Skeletal muscle tissue (tissue), 4 donors: ENCODE measurements around the gene CGB1. TPM values are rescaled to one million over a fixed set of nuclear protein-coding genes. Genes with fewer than 3 reads are reported as not detected.
"Not testable (repeated sequence)": the region's sequence is repeated elsewhere in the genome, so short reads cannot be mapped to it uniquely, and the experiment has no call there.

Experiments
- H3K27ac ChIP-seq: one replicate; pipeline ENCODE4 v1.7.0; 2013; ENCODE audit warnings: mild to moderate bottlenecking, low read depth, low read length, inconsistent platforms
- H3K27me3 ChIP-seq, 3 donors: one replicate each; pipeline ENCODE4 v1.7.0; 2013; ENCODE audit warnings: low read length in 3 of 3; ENCODE audit not compliant: control insufficient read depth in 3 of 3, insufficient read depth in 3 of 3
- H3K36me3 ChIP-seq, 3 donors: one replicate each; pipeline ENCODE4 v1.7.0; 2013; ENCODE audit warnings: low read length in 3 of 3; ENCODE audit not compliant: control insufficient read depth in 3 of 3, insufficient read depth in 3 of 3
- H3K4me1 ChIP-seq, 3 donors: one replicate each; pipeline ENCODE4 v1.7.0; 2013; ENCODE audit warnings: low read length in 3 of 3, mild to moderate bottlenecking in 3 of 3; ENCODE audit not compliant: control insufficient read depth in 3 of 3, insufficient read depth in 3 of 3
- H3K4me3 ChIP-seq, 3 donors: one replicate each; pipeline ENCODE4 v1.7.0; 2013; ENCODE audit warnings: low read length in 3 of 3
- H3K9ac ChIP-seq, 3 donors: one replicate each; pipeline ENCODE4 v1.7.0; 2013; ENCODE audit warnings: low read length in 3 of 3, mild to moderate bottlenecking in 3 of 3, moderate library complexity in 2 of 3, low read depth in 1 of 3
- H3K9me3 ChIP-seq, 3 donors: one replicate each; pipeline ENCODE4 v1.7.0; 2013; ENCODE audit warnings: low read length in 3 of 3; ENCODE audit not compliant: control insufficient read depth in 3 of 3
- total RNA-seq: library from RNA; depleted of rRNA; stranded (reverse); fragments of >200 nt; gene quantifications from one replicate; pipeline ENCODE4 v1.2.3, GENCODE V29; 2014
- donor health status: Osteomylitis.

CGB1 gene
- not detected for total RNA-seq

DNA sequence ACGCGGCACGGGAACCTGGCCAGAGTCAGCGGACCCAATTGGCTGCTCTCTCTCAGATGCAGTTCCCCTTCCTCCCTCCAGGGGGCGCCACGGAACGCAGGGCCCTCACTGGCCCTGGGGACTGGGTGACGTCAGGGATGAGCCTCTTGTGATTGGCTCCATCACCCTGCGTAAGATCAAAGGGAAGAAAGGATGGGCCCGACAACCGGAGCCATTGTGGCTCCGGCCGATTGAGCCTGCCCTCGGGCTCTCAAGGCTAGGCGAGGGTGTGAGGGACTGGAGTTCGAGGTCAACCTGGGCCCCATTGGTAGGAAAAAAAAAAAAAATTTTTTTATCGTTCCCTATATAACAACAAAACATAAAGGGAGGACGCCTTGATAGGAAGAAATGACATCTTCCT lies at the start of gene CGB1:
CGB1 (minus strand) TSS at position 81 of the 400 bp plus-strand sequence. CDS start 184 bp downstream, outside the sequence.
- not testable (repeated sequence) for H3K9me3 ChIP-seq, H3K4me1 ChIP-seq, H3K9ac ChIP-seq, H3K4me3 ChIP-seq, H3K27ac ChIP-seq, H3K27me3 ChIP-seq, H3K36me3 ChIP-seq

GRCh38 chr19:49086296-49086695 lies 49.6 kb upstream of the CGB1 start:
- Histone ChIP-seq H3K4me1 (peaks cover 17 to 37% (median 21%) of the 10 kb centered on the region in 3 donors), H3K9me3 (no peaks in the 10 kb centered on the region), H3K36me3 (peaks cover 26 to 28% (median 27%) of the 10 kb centered on the region in 3 donors), H3K4me3 (peak overlapping the region; percentile 94 to 97 (median 96)), H3K9ac (peak overlapping the region; percentile 90 to 99 (median 95)), H3K27me3 (no peaks in the 10 kb centered on the region), H3K27ac (peak overlapping the region; percentile 92)

- Histone ChIP-seq H3K9me3 (no peaks in the 10 kb centered on the region), H3K36me3 (peaks cover 24 to 26% (median 24%) of the 10 kb centered on the region in 3 donors), H3K27me3 (no peaks in the 10 kb centered on the region), H3K9ac (peak overlapping the region; percentile 90 to 99 (median 95)), H3K27ac (peak overlapping the region; percentile 92), H3K4me3 (peak overlapping the region; percentile 94 to 97 (median 96)), H3K4me1 (peaks cover 17 to 37% (median 21%) of the 10 kb centered on the region in 3 donors)
Measured at GRCh38 chr19:49085868-49086232, 49.2 kb upstream of the CGB1 start.

DNA sequence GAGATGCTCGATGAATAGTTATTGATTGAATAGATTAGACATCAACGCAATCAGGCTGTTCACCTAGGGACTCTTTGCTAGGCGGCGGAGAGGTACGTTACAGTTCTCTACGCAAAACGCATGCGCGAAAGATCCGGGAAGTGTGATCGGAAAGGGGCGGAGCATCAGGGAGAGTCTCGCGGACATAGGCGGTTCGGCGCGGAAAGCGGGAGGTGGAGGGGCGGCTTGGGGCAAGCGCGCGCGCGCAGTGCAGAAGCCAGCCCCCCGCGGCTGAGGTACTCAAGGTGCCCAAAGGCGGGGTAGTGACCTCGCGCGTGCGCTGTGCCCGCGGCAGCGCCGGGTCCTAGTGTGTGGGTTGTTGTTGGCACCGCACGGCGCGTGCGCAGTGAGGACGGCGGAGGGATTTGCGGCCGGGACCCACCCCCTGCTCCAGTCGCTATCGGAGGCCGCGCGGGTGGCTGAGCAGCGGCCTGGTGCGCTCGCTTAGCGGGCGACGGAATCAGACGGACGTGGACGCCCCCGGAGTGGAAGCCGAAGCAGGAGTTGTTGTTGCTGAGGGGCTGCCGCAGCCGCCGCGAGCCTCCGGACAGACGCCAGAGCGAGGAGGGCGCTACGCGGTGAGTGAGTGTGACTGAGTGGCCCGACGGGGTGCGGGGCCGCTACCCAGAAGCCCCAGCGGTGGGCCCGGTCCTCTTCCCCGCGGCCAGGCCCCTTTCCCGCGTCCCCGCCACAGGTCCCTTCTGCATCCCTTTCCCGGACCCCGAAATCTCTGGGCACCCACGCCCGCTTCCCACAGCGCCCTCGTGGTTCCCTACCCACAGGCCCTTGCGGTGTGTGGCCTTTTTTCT lies 48.5 kb upstream of the CGB1 start, which contains the start of gene SNRNP70:
SNRNP70 (plus strand) TSS at position 432 of the 848 bp plus-strand sequence. CDS start 964 bp downstream, outside the sequence.
- no peaks in the 10 kb centered on the region for H3K9me3 ChIP-seq
- H3K9ac ChIP-seq, result peak within 1 kb of the TSS; percentile 90 to 99 (median 95)
- no peaks in the 10 kb centered on the region for H3K27me3 ChIP-seq
- peaks cover 17 to 37% (median 21%) of the 10 kb centered on the region in 3 donors for H3K4me1 ChIP-seq
- H3K4me3 ChIP-seq, result peak within 1 kb of the TSS; percentile 94 to 97 (median 96)
- peak within 1 kb of the TSS; percentile 92 for H3K27ac ChIP-seq
- H3K36me3 ChIP-seq, result peaks cover 18 to 20% (median 18%) of the 10 kb centered on the region in 3 donors

DNA sequence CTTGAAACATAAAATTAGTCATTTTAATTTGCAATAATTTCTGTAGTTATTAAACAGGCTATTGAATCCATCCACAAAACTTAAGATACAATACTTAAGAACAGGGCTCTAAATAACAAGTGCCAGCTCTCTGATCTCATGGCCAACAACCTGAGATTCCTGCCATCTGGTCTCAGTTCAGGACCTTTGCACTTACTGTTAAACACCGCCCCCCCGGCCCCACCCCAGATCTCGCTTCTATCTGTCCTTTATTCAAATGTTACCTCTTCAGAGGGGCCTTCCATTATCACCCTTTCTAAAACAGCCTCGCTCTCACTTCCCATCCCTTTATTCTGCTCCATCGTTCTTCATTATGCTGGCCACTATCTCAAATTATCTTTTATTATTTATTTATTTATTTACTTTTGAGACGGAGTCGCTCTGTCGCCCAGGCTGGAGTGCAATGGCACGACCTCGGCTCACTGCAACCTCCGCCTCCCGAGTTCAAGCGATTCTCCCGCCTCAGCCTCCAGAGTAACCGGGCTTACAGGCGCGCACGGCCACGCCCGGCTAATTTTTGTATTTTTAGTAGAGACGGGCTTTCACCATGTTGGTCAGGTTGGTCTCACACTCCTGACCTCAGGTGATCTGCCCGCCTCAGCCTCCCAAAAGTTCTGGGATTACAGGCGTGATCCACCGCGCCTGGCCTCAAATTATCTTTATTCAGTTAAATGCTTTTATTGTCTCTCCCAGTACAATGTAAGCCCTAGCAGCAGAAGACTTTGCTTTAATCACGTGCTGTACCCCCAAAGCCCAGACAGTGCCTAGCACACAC lies 47.7 kb upstream of the CGB1 start:
- peaks cover 12 to 14% (median 13%) of the 10 kb centered on the region in 3 donors for H3K36me3 ChIP-seq
- peaks cover 17 to 37% (median 21%) of the 10 kb centered on the region in 3 donors for H3K4me1 ChIP-seq
- peak overlapping the region; percentile 90 to 99 (median 95) for H3K9ac ChIP-seq
- H3K4me3 ChIP-seq, result peak overlapping the region; percentile 94 to 97 (median 96)
- H3K27me3 ChIP-seq, result no peaks in the 10 kb centered on the region
- H3K27ac ChIP-seq, result peak overlapping the region; percentile 92
- no peaks in the 10 kb centered on the region for H3K9me3 ChIP-seq

- H3K9me3 ChIP-seq, result no peaks in the 10 kb centered on the region
- no peak overlapping the region for H3K27ac ChIP-seq
- H3K36me3 ChIP-seq, result peaks cover 0 to 1% (median under 1%) of the 10 kb centered on the region in 3 donors
- peaks cover 4 to 13% (median 8%) of the 10 kb centered on the region in 3 donors for H3K4me1 ChIP-seq
- no peak overlapping the region for H3K4me3 ChIP-seq
- H3K9ac ChIP-seq, result no peak overlapping the region
- no peaks in the 10 kb centered on the region for H3K27me3 ChIP-seq
Measured at GRCh38 chr19:49081273-49081672, 44.6 kb upstream of the CGB1 start.

- H3K36me3 ChIP-seq, result no peaks in the 10 kb centered on the region
- peaks cover under 1 to 5% (median 3%) of the 10 kb centered on the region in 3 donors for H3K4me1 ChIP-seq
- no peak overlapping the region for H3K4me3 ChIP-seq
- no peak overlapping the region for H3K9ac ChIP-seq
- no peak overlapping the region for H3K27ac ChIP-seq
- H3K9me3 ChIP-seq, result no peaks in the 10 kb centered on the region
- no peaks in the 10 kb centered on the region for H3K27me3 ChIP-seq
Measured at GRCh38 chr19:49080392-49080791, 43.7 kb upstream of the CGB1 start.

GRCh38 chr19:49074869-49075268 lies 38.2 kb upstream of the CGB1 start:
- not testable (repeated sequence) for H3K9me3 ChIP-seq, H3K27ac ChIP-seq, H3K36me3 ChIP-seq
- H3K27me3 ChIP-seq, result peaks cover 3 to 14% (median 12%) of the 10 kb centered on the region in 3 donors
- H3K9ac ChIP-seq, result peak overlapping the region in 2 of 3 donors; percentile 27 to 33
- H3K4me1 ChIP-seq, result peaks cover 20 to 29% (median 24%) of the 10 kb centered on the region in 3 donors
- H3K4me3 ChIP-seq, result peak overlapping the region in 1 of 3 donors; percentile 5

- Histone ChIP-seq H3K4me3 (peak overlapping the region; percentile 68 to 77 (median 71)), H3K9ac (peak overlapping the region; percentile 90 to 93 (median 90)), H3K4me1 (peaks cover 30 to 40% (median 35%) of the 10 kb centered on the region in 3 donors), H3K9me3 (no peaks in the 10 kb centered on the region), H3K36me3 (peaks cover 0 to 6% (median 3%) of the 10 kb centered on the region in 3 donors), H3K27me3 (peaks cover 3 to 14% (median 12%) of the 10 kb centered on the region in 3 donors), H3K27ac (peak overlapping the region; percentile 93)
Measured at GRCh38 chr19:49073514-49074378, 37.1 kb upstream of the CGB1 start.
